HepG2 (cell line): ENCODE data around the gene MVP. TPM values are rescaled to one million over a fixed set of nuclear protein-coding genes. Genes with fewer than 3 reads are reported as not detected.

ENCODE experiments used
- ATAC-seq: fragments of 200-7000 bp; cut with Tn5 transposase; 3 replicates; pipeline ENCODE4 v1.9.1; 2020; ENCODE audit warnings: mild to moderate bottlenecking, moderate library complexity
- BruUV-seq: library from RNA; stranded (reverse); fragments of 400-500 nt; replicated peaks from 2 replicates; lab custom pipeline; 2021; lab: Mats Ljungman, UMichigan
- CTCF ChIA-PET: fragments of 300-600 bp; formaldehyde crosslinking; extraction: SDS; loops from one replicate; lab custom pipeline; 2021; ENCODE audit warnings: low total read pairs, inconsistent platforms, low intra/inter-chr PET ratio; lab: Yijun Ruan, JAX
- POLR2A ChIA-PET: fragments of 350-600 bp; sonication (Branson Sonifier 250); formaldehyde crosslinking; loops from one replicate; lab custom pipeline; 2020; ENCODE audit warnings: antibody characterized with exemption, inconsistent platforms; lab: Yijun Ruan, JAX
- DNase-seq: peaks from one replicate; pipeline ENCODE4 v3.0.0-alpha.2; 2015; ENCODE audit warnings: low spot score
- FAIRE-seq: peaks from 3 replicates; lab custom pipeline; 2011; peaks lifted over from hg19 to GRCh38; lab: Jason Lieb, UNC
- H2AFZ ChIP-seq: one replicate; pipeline ENCODE4 v1.6.1; 2011; ENCODE audit warnings: low read length, inconsistent platforms
- H3K27ac ChIP-seq: fragments of 300-600 bp; 3 replicates; pipeline ENCODE4 v1.8.0; 2011; ENCODE audit warnings: mixed run types, mild to moderate bottlenecking, mixed read lengths, low read length, inconsistent platforms; ENCODE audit not compliant: insufficient read depth; ENCODE audit errors: extremely low read length
- H3K27me3 ChIP-seq, 2 experiments: fragments of 200-600 bp in 1 of 2; 2 replicates in 1 of 2; 3 replicates in 1 of 2; pipeline versions ENCODE4 v1.6.0 to v1.8.0; 2011; ENCODE audit warnings: low read length in 2 of 2, mild to moderate bottlenecking in 2 of 2, moderate library complexity in 2 of 2, inconsistent platforms in 1 of 2; ENCODE audit not compliant: insufficient read depth in 2 of 2, control insufficient read depth in 1 of 2
- H3K36me3 ChIP-seq, 2 experiments: fragments of 200-600 bp in 1 of 2; replicated peaks in 1 of 2; 2 replicates in 1 of 2; 3 replicates in 1 of 2; pipeline versions ENCODE4 v1.5.1 to v1.8.0; 2011; ENCODE audit warnings: low read length in 2 of 2, inconsistent platforms in 1 of 2; ENCODE audit not compliant: insufficient read depth in 2 of 2, control insufficient read depth in 1 of 2
- H3K4me1 ChIP-seq: 2 replicates; pipeline ENCODE4 v1.5.1; 2012; ENCODE audit warnings: low read length, inconsistent platforms; ENCODE audit not compliant: insufficient read depth
- H3K4me2 ChIP-seq: 2 replicates; pipeline ENCODE4 v1.6.0; 2011; ENCODE audit warnings: low read depth, low read length, inconsistent platforms
- H3K4me3 ChIP-seq, 3 experiments: fragments of 200-600 bp in 1 of 3; sonication (generic), shearing (Covaris generic) in 1 of 3; replicated peaks in 1 of 3; 2 replicates each; pipeline ENCODE4 v1.5.1; 2011 to 2016; ENCODE audit warnings: low read length in 3 of 3, inconsistent platforms in 2 of 3, low read depth in 2 of 3, mild to moderate bottlenecking in 2 of 3, control low read depth in 1 of 3, mixed read lengths in 1 of 3; ENCODE audit not compliant: insufficient read depth in 1 of 3
- H3K79me2 ChIP-seq: one replicate; pipeline ENCODE4 v1.6.1; 2011; ENCODE audit warnings: low read length, inconsistent platforms; ENCODE audit not compliant: insufficient read depth
- H3K9ac ChIP-seq: 2 replicates; pipeline ENCODE4 v1.6.0; 2011; ENCODE audit warnings: mild to moderate bottlenecking, low read depth, low read length, inconsistent platforms; ENCODE audit not compliant: insufficient read depth
- H3K9me3 ChIP-seq: 2 replicates; pipeline ENCODE4 v1.5.1; 2012; ENCODE audit warnings: mild to moderate bottlenecking, low read length
- H4K20me1 ChIP-seq: 2 replicates; pipeline ENCODE4 v1.6.0; 2011; ENCODE audit warnings: inconsistent platforms, mild to moderate bottlenecking, low read length, moderate library complexity; ENCODE audit not compliant: insufficient read depth
- KIAA2018 ChIP-seq: sonication (generic); formaldehyde crosslinking; IDR thresholded peaks from 2 replicates; pipeline ENCODE4 v1.5.0; 2020; ENCODE audit warnings: mild to moderate bottlenecking, missing genetic modification reagents, borderline replicate concordance
- MXI1 ChIP-seq: IDR thresholded peaks from 3 replicates; pipeline ENCODE4 v1.6.1; 2012; ENCODE audit warnings: low read depth, low read length, inconsistent platforms, borderline replicate concordance
- XRCC5 ChIP-seq: fragments of 200-400 bp; formaldehyde crosslinking; optimal IDR thresholded peaks from 2 replicates; pipeline ENCODE3; 2017; ENCODE audit warnings: mild to moderate bottlenecking, low read length
- ZNF24 ChIP-seq: fragments of 450-650 bp; IDR thresholded peaks from 2 replicates; pipeline ENCODE4 v1.6.1; 2017; ENCODE audit warnings: antibody characterized with exemption, mild to moderate bottlenecking
- WGBS: methylation state at CpG from one replicate; pipeline ENCODE4 v1.1.6; 2017; ENCODE audit warnings: low lambda C conversion rate; 5-methylcytosine and 5-hydroxymethylcytosine counted together
- in situ Hi-C: cut with HindIII; loops from 2 replicates; pipeline ENCODE4 v1.10.0; 2017; ENCODE audit warnings: low pct_unique_long_range_greater_than_20kb; ENCODE audit not compliant: extremely low pct_ligation_motif_present
- intact Hi-C: fragments of 100-400 bp; cut with micrococcal nuclease; formaldehyde crosslinking; loops from one replicate; pipeline ENCODE4 v1.10.0; 2022; ENCODE audit not compliant: unreplicated experiment
- polyA plus RNA-seq, 8 experiments: library from polyadenylated mRNA; depleted of rRNA in 3 of 8; stranded (reverse) in 7 of 8; unstranded in 1 of 8; fragments of >200 nt; fragmentation: Illumina TruSeq in 4 of 8; extraction: Trizol in 4 of 8; gene quantifications; 2 replicates each; pipeline versions ENCODE4 v1.2.1 to v1.2.3, GENCODE V29; 2011 to 2016; ENCODE audit warnings: low read depth in 4 of 8, missing spikeins in 1 of 8, mixed read lengths in 1 of 8; ENCODE audit not compliant: insufficient read depth in 1 of 8
- total RNA-seq, 5 experiments: library from RNA; depleted of rRNA; stranded (reverse); fragments of >200 nt; fragmentation: Illumina TruSeq; extraction: Trizol; gene quantifications; 2 replicates each; pipeline ENCODE4 v1.2.3, GENCODE V29; 2016; ENCODE audit warnings: low read depth in 1 of 5
- TF ChIP-seq, protein P1 (sequence below): sonication (generic); formaldehyde crosslinking; IDR thresholded peaks from 2 replicates; pipeline ENCODE4 v1.5.0; 2020; ENCODE audit warnings: missing genetic modification reagents
- TF ChIP-seq, protein P2 (sequence below): sonication (generic); formaldehyde crosslinking; IDR thresholded peaks from 2 replicates; pipeline ENCODE4 v1.8.0; 2022; ENCODE audit warnings: missing genetic modification reagents, mild to moderate bottlenecking, borderline replicate concordance

The MVP gene
- total and polyA plus RNA-seq, 2 of the 13 experiments (the other 11 are each of a cell fraction or from before 2014, with no cell fraction given) = 22.9 to 43.5 TPM

- Histone ChIP-seq H2AFZ (no peak overlapping the region), H3K4me1 (peaks cover 80% of the 10 kb centered on the region), H3K27me3 (peaks cover 0 to 12% of the 10 kb centered on the region in 2 experiments; a peak in 2 of 5 replicates), H4K20me1 (peaks cover 12% of the 10 kb centered on the region; the same call in 1 of the 2 replicates), H3K79me2 (peaks cover 18% of the 10 kb centered on the region), H3K27ac (no peak overlapping the region), H3K4me2 (peak overlapping the region; percentile 95), H3K4me3 (peak overlapping the region in 1 of 3 experiments; percentile 75; a peak in 1 of 6 replicates), H3K36me3 (peaks cover 6 to 20% of the 10 kb centered on the region in 2 experiments), H3K9ac (no peak overlapping the region), H3K9me3 (no peaks in the 10 kb centered on the region)
- 66% methylated on average over 23 of the region's 24 CpGs for WGBS
- ATAC-seq (no peak), FAIRE-seq (no peak), DNase-seq (no peak)
- intact Hi-C loops (no loop called here), in situ Hi-C loops (loop anchor here (25.0 kb wide), 1 partner anchor 848 kb away; the partner anchor contains the start of genes FBRS and PRR14)
- no TSS peak for BruUV-seq
- POLR2A ChIA-PET = interaction anchor here (1.0 to 4.3 kb wide), 5 partner anchors 9 to 135 kb away, joined by 3 to 16 read pairs (median 4); partner anchors contain the start of genes KIF22 and QPRT
- CTCF ChIA-PET = no interaction called here
- TF ChIP-seq, protein P1, sequence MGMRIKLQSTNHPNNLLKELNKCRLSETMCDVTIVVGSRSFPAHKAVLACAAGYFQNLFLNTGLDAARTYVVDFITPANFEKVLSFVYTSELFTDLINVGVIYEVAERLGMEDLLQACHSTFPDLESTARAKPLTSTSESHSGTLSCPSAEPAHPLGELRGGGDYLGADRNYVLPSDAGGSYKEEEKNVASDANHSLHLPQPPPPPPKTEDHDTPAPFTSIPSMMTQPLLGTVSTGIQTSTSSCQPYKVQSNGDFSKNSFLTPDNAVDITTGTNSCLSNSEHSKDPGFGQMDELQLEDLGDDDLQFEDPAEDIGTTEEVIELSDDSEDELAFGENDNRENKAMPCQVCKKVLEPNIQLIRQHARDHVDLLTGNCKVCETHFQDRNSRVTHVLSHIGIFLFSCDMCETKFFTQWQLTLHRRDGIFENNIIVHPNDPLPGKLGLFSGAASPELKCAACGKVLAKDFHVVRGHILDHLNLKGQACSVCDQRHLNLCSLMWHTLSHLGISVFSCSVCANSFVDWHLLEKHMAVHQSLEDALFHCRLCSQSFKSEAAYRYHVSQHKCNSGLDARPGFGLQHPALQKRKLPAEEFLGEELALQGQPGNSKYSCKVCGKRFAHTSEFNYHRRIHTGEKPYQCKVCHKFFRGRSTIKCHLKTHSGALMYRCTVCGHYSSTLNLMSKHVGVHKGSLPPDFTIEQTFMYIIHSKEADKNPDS (CRISPR knock-in tag) = no peak
- TF ChIP-seq ZNF24 = no peak
- TF ChIP-seq KIAA2018 (CRISPR knock-in tag) = no peak
- peak; percentile 17 for TF ChIP-seq XRCC5
- TF ChIP-seq, protein P2, sequence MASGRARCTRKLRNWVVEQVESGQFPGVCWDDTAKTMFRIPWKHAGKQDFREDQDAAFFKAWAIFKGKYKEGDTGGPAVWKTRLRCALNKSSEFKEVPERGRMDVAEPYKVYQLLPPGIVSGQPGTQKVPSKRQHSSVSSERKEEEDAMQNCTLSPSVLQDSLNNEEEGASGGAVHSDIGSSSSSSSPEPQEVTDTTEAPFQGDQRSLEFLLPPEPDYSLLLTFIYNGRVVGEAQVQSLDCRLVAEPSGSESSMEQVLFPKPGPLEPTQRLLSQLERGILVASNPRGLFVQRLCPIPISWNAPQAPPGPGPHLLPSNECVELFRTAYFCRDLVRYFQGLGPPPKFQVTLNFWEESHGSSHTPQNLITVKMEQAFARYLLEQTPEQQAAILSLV (CRISPR knock-in tag) = no peak
- peak; percentile 24; the same call in 1 of the 3 replicates for TF ChIP-seq MXI1
These were observed 6.4 kb upstream of the MVP start for GRCh38 chr16:29813644-29814562.
